ENCODE measurements around the gene MT1X.

DNA sequence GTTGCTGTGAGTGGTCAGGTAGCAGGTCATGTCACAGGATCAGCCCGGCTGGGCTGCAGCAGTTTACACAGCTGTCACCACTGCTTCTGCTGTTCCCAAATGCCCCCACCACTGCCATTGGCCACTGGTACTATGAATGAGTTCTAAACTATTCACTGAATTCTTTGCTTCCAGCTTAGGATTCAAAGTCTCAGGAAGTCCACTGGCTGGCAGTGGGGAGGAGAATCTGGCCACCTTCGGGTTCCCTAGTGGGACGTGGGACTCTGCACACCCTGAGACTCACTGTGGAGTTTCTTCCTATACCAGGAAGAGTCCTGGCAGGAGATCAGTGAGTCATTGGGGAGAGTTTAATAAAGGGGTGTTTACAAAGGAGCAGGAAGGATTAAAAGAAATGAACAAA lies 6.9 kb downstream of the MT1X start:
- TF ChIP-seq, protein P1, sequence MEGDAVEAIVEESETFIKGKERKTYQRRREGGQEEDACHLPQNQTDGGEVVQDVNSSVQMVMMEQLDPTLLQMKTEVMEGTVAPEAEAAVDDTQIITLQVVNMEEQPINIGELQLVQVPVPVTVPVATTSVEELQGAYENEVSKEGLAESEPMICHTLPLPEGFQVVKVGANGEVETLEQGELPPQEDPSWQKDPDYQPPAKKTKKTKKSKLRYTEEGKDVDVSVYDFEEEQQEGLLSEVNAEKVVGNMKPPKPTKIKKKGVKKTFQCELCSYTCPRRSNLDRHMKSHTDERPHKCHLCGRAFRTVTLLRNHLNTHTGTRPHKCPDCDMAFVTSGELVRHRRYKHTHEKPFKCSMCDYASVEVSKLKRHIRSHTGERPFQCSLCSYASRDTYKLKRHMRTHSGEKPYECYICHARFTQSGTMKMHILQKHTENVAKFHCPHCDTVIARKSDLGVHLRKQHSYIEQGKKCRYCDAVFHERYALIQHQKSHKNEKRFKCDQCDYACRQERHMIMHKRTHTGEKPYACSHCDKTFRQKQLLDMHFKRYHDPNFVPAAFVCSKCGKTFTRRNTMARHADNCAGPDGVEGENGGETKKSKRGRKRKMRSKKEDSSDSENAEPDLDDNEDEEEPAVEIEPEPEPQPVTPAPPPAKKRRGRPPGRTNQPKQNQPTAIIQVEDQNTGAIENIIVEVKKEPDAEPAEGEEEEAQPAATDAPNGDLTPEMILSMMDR (conservative IDR thresholded peaks at IDR 0.05; ENCODE audit: low read length) = no peak
- no peak for TF ChIP-seq EZH2phosphoT487 (IDR thresholded peaks at IDR 0.05; ENCODE audit: borderline replicate concordance)
